ENCODE results near the gene MIGA2. TPM values are rescaled to one million over a fixed set of nuclear protein-coding genes. Genes with fewer than 3 reads are reported as not detected.

MIGA2 gene
- total RNA-seq, 2 experiments from 2014 or later, result 30.0 to 30.8 TPM

DNA sequence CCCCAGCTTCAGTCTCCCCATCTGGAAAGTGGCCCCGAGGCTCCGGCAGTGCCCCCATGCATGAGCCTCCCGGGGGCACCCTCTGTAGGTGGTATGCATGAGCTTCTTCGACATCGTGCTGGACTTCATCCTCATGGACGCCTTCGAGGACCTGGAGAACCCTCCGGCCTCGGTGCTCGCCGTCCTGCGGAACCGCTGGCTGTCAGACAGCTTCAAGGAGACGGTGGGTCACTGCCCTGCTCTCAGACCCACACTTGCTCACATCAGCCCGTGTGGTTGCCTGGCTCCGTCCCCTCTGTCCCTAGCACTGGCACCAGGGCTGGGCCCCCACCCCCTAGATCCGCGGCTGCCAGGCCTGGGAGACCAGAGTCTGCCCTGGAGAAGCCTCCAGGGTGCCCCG, 31.7 kb downstream of the MIGA2 start:
- POLR2A ChIA-PET, result no interaction called here
- CTCF ChIA-PET, result no interaction called here

DNA sequence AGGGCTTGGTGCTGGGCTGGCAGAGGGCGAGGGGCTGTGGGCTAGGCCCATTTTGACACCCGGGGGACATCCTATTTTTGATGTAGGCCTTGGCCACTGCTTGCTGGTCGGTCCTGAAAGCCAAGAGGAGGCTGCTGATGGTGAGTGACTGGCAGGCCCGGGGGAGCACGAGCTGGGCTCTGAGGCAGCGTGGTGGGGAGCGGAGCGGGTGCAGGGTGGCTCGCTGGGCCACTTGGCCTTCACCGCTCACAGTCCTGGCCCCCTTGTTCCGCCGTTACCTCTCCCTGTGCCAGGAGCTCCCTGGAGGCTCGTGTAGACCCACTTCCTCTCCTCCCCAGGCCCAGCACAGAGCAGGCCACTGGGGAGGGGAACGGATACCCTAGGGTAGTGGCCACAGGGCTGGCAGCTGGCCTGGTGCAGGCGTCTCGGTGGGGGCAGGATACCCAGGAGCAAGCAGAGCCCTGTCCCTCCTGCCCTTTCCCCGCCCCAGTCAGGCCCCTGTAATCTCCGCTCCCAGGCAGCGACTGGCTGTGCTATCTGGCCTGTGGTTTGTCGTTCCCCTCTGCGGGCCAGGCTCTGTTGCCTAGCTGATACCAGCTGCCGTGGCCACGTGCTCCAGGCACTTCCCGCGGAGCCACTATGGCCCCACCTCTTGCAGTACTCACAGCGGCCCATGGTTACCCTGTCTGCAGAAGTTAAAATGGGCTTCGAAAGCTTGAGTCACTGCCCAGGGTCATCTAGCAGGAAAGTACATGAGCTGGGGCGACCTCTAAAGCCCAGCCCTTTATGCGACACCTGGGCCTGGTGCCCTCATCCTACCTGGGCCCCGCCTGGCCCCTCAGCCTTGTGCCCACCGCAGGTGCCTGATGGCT, 32.8 kb downstream of the MIGA2 start:
- POLR2A ChIA-PET, result interaction anchor here (0.7 kb wide), 1 partner anchor 42 kb away, joined by 4 read pairs; the partner anchor contains the start of genes CRAT and PTPA
- CTCF ChIA-PET, result interaction anchor here (0.6 kb wide), 1 partner anchor 175 kb away, joined by 3 read pairs; no protein-coding TSS in a partner anchor

DNA sequence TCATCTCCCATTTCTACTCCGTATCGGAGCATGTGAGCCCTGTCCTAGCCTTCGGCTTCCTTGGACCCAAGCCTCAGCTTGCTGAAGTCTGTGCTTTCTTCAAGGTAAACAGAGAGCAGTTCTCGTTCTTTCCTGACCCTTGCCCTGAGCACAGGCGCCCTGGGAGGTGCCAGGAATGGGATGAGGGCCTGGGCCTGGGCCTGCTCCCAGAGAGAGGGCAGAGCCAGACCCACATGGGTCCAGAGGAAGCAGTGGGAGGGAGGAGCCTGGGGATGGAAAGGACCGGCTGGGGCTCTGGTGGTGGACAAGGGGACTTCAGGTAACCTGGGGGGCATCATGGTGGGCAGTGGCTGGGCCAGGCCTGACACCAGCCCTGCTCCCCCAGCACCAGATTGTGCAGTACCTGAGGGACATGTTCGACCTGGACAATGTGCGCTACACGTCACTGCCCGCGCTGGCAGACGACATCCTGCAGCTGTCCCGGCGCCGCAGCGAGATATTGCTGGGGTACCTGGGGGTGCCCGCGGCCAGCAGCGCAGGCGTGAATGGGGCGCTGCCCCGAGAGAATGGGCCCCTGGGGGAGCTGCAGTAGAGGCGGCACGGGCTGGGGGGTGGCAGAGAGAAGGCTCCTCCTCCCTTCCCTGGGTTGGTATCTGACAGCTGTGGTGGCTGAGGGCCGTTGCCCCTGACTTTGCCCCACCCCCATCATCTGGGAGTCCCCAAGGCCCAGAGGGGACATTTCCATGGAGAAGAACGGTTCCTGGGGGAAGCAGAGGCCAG, 33.6 kb downstream of the MIGA2 start:
- ChIA-PET POLR2A (interaction anchor here (0.7 kb wide), 1 partner anchor 41 kb away, joined by 4 read pairs; the partner anchor contains the start of genes CRAT and PTPA), CTCF (interaction anchor here (0.6 kb wide), 1 partner anchor 176 kb away, joined by 3 read pairs; no protein-coding TSS in a partner anchor)

DNA sequence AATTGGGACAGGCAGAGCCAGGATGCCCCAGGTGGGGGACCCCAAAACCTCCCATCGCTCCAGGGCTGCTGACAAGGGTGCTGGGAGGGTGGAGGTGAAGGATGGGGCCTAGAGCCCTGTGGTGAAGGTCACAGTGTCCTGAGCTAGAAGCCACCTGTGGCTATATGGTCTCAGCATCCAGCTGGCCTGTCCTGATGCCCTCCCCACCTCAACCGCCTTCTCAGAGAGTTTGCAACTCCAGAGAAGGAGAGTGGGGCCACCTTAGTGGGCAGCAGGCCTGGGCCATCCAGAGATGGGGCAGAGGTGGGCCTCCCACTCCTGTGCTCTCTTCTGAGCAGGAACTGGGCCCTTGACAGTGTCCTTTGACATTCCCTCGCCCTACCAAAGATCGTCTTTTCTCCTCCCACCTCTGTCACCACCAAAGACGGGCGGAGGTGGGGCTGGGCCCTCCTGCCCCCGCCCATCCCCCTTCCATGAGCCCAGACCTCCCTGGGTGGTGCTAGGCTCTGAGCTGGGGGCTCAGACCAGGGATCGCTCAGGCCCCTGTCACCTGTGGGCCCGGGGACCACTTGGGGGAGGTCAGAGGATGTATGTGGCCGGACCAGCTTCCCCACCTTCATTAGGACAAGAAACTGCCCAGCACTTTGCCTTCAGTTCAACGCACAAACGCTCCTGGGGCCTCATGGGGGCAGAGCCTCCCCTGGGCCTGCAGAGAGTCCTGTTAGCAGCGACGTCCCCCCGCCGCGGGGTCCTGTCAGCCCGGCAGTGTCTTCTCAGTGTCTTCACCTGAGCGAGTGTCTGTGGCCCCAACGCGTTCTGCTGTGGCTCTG, 34.5 kb downstream of the MIGA2 start:
- CTCF ChIA-PET, result no interaction called here

DNA sequence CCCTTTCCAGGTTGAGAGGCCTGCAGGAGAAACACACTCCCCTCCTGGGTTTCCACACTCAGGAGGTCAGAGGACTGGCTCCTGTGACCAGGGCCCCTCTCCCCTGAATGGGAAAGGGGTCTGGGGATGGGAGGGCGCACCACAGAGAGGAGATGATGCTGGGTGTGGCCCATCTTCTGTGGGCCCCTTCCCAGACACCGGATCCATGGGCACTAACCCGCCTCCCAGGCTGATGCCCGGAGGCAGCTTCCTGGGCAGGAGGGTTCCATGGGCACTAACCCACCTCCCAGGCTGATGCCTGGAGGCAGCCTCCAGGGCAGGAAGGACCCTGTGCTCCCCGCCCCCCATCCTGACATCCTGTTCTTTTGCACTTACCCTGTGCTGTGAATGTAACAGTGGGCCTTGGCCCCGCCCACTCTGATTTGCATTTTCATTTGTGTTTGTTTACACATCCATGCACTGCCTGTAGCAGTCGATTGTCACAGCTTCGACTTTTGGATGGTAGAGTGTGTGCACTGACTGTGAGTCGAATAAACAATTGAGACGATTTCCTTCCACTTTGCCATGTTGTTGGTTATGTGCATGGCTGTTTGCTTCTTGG, 35.2 kb downstream of the MIGA2 start:
- CTCF ChIA-PET, result no interaction called here

More for the DNA sequence above, 34.5 kb downstream of the MIGA2 start:
- POLR2A ChIA-PET, result no interaction called here

DNA sequence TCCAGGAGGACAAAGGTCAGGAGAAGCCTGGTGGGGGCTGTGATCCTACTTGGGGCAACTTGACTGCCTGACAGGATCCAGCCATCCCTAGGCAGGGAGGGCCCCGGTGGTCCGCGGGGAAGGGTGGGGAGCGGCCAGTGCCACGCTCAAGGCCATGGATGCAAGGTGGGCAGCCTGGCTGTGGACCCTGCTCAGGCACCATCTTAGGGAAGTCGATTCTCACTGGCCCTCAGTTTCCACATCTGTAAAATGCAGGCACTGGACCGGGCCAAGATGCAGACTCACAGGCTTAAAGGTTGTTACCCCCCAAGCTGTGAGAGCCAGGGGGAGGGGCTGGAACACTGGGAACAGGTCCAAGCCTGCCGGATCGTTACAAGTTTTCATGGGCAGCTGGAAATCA, 35.7 kb downstream of the MIGA2 start:
- ChIA-PET POLR2A (interaction anchor here (0.7 kb wide), 1 partner anchor 310 kb away, joined by 5 read pairs; no protein-coding TSS in a partner anchor), CTCF (interaction anchor here (1.0 kb wide), 1 partner anchor 21 kb away, joined by 3 read pairs; no protein-coding TSS in a partner anchor)

More for the DNA sequence above, 35.2 kb downstream of the MIGA2 start:
- POLR2A ChIA-PET, result interaction anchor here (0.7 kb wide), 1 partner anchor 310 kb away, joined by 5 read pairs; no protein-coding TSS in a partner anchor

DNA sequence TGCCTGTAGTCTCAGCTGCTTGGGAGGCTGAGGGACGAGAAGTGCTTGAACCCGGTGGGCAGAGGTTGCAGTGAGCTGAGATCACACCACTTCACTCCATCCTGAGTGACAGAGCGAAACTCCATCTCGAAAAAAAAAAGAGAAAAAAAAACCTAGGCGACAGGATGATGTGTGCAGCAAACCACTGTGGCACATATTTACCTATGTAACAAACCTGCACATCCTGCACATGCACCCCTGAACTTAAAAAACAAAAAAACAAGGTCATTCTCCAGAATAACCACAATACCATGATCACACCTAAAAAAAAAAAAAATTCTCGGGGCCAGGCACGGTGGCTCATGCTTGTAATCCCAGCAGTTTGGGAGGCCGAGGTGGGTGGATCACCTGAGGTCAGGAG, 37.0 kb downstream of the MIGA2 start:
- CTCF ChIA-PET, result no interaction called here
- POLR2A ChIA-PET, result no interaction called here

DNA sequence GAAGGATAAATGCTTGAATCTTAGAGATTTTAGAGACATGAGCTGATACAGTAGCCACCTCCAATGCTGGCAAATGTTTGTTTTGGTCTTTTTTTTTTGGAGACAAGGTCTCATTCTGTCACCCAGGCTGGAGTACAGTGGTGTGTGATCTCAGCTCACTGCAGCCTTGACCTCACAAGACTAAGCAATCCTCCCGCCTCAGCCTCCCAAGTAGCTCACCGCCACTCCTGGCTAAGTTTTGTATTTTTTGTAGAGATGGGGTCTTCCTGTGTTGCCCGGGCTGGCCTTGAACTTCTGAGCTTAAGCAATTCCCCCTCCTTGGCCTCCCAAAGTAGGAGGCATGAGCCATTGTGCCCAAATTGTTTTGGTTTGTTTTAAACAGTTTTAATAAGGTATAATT, 37.7 kb downstream of the MIGA2 start:
- ChIA-PET CTCF (interaction anchor here (0.6 kb wide), 1 partner anchor 43 kb away, joined by 3 read pairs; no protein-coding TSS in a partner anchor), POLR2A (interaction anchor here (0.6 kb wide), 1 partner anchor 664 kb away, joined by 5 read pairs; no protein-coding TSS in a partner anchor)

DNA sequence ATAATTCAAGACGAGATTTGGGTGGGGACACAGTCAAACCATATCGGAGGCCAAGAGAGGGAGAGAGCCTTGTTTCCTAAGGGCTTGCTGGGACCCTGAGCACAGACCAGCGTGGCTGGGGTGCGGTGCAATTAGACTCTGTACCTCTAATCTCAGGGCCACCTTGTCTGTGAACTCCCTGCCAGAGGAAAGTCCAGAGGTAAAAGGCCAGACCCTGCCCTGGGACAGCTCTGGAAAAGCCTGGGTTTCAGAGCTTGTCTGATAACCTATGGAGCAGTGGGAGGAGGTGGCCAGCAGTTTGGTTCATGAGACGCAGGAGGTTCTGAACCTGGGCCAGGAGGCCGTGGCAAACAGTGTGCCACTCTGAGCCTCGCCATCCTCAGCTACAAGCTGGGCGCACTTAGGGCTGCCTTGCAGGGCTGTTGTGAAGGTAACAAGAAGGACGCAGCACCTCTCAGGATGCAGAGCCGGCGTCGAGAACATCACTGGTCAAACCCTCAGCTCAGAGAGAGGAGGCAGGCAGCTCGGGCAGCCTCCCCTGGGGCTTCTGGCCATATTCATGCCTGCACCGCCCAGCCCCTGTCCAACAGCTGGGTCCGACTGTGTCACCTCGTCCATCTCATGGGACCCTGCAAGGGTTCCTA, 39.7 kb downstream of the MIGA2 start:
- ChIA-PET CTCF (no interaction called here), POLR2A (no interaction called here)

DNA sequence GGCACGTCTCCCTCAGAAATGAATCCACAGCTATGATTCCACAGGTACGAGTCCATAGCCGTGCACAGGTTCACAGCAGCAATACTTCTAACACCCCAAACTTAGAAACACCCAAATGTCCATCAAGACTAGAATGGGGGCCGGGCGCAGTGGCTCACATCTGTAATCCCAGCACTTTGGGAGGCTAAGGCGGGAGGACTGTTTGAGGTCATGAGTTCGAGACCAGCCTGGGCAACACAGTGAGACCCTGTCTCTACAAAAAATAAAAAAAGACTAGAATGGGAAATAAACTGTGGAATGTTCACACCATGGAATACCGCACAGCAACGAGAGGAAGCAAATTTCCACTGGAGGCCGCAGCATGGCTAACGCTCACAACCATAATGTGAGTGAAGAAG, 40.2 kb downstream of the MIGA2 start:
- CTCF ChIA-PET, result no interaction called here
- POLR2A ChIA-PET, result no interaction called here

DNA sequence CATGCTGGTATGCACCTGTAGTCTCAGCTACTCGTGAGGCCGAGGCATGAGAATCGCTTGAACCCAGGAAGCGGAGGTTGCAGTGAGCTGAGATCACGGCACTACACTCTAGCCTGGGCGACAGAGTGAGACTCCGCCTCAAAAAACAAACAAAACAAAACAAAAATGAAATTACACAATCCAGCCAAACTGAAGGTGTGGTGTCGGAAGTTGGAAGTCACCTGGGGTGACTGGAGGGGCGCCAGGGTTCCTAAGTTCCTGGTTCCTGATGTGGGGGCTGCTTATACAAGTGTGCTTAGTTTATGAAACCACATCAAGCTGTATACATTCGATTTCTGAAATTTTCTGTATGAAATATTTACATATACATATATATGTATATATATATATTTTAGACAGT, 40.8 kb downstream of the MIGA2 start:
- CTCF ChIA-PET, result interaction anchor here (1.0 kb wide), 1 partner anchor 65 kb away, joined by 3 read pairs; no protein-coding TSS in a partner anchor
- POLR2A ChIA-PET, result no interaction called here

DNA sequence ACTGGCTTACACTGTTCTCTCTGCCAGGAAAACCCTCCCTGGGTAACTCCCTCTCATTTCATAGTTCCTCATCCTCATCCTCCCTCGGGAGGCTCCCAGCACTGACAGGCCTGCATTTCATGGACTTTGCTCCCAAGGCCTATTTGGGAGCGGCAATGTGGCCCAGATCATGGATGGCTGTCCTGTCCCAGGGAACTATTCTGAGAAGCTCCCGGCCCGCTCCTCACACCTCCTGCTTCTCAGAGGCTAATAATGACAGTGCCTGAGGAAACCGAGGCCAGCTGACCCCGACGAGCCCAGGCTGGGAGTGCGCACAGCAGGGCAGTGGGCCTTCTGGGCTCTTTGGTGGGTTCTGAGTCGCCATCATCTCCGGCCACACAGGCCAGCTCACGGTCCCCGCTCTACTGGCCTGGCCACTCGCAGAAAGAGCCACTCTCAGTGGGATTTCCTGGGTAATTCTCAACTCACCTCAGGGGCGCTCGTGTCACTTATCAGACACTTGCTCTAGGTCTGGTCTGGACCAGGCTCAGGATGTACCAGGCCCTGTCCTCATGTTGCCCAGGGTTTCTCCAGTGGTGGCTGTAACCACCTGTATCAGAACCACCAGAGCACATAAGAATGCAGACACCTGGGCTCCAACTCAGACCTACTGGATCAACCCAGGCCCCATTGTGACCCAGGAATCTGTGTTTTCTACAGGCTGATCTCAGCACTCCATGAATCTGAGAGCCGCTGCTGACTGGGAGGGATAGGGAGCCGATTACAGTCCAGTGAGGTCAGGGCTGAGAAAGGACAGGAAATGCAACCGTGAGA, 42.5 kb downstream of the MIGA2 start:
- ChIA-PET POLR2A (no interaction called here), CTCF (no interaction called here)

DNA sequence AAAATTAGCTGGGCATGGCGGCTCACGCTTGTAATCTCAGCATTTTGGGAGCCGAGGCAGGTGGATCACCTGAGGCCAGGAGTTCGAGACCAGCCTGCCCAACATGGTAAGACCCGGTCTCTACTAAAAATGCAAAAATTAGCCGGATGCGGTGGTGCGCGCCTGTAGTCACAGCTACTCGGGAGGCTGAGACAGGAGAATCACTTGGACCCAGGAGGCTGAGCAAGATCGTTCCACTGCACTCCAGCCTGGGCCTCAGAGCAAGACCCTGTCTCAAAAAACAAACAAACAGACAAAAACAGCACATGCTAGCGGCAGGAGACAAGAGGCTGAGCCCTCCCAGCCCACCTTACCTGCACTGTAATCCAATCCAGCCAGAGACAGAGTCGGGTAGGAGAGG, 43.4 kb downstream of the MIGA2 start:
- CTCF ChIA-PET, result no interaction called here
- POLR2A ChIA-PET, result interaction anchor here (0.9 to 1.1 kb wide), 2 partner anchors 9 to 11 kb away, joined by 3 read pairs; no protein-coding TSS in a partner anchor

DNA sequence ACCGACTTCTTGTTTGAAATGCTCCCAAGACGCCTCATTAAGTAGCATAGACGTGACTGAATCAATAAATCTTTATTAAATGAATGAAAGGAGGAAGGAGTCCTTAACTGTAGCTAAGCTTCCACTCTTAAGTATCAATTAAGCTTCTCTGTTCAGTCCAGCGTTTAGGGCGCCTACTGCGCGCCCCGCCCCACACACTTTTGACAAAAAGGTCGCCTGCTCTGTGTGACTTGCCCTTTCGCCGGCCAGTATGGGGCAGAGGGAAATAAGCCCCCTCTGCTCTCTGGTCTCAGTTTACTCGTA, 43.8 kb downstream of the MIGA2 start:
- CTCF ChIA-PET, result interaction anchor here (0.9 kb wide), 1 partner anchor 51 kb away, joined by 3 read pairs; no protein-coding TSS in a partner anchor
- POLR2A ChIA-PET, result interaction anchor here (0.6 to 1.1 kb wide), 3 partner anchors 9 to 1101 kb away, joined by 3 read pairs; no protein-coding TSS in a partner anchor

DNA sequence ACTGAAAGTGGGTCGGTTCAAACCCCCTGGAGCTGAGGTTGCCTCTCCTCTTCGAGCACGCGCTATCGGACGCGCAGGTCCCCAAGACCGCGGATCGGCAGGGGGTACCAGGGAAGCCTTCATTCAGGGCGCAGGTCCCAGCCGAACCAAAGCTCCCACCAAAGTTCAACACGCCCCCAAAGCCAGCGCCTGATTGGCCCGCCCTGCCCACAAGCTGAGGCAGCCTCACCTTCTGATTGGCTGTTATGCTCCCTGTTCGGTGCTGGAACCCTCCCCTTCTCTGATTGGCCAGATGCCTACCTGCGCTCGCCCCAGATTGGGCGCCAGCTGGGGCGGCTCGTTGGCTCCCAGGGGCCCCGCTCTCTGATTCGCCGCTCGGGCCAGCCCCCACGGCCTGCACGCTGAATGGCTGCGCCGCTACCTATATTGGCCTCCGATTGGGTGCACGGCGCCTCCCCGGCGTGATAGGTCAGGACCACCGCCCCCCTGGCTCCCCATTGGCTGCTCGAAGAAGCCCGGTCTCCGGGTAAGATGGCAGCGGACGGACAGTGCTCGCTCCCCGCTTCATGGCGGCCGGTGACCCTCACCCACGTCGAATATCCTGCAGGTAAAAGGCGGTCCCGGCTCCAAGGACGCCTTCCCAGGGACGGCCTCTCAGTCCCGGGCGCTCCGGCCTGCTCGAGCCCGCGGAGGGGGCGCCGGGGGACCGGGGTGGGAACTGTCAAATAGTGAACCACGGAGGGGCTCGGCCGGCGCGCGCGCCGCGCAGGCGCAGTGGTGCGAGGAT, 44.4 kb downstream of the MIGA2 start, which contains the start of gene DOLPP1:
DOLPP1 (plus strand) TSS at position 511 of the 787 bp plus-strand sequence; CDS start at position 532, 21 bp downstream.
- POLR2A ChIA-PET, result interaction anchor here (0.5 to 1.1 kb wide), 6 partner anchors 8 to 1101 kb away, joined by 3 to 4 read pairs (median 3); no protein-coding TSS in a partner anchor
- CTCF ChIA-PET, result interaction anchor here (0.9 kb wide), 1 partner anchor 51 kb away, joined by 3 read pairs; no protein-coding TSS in a partner anchor

DNA sequence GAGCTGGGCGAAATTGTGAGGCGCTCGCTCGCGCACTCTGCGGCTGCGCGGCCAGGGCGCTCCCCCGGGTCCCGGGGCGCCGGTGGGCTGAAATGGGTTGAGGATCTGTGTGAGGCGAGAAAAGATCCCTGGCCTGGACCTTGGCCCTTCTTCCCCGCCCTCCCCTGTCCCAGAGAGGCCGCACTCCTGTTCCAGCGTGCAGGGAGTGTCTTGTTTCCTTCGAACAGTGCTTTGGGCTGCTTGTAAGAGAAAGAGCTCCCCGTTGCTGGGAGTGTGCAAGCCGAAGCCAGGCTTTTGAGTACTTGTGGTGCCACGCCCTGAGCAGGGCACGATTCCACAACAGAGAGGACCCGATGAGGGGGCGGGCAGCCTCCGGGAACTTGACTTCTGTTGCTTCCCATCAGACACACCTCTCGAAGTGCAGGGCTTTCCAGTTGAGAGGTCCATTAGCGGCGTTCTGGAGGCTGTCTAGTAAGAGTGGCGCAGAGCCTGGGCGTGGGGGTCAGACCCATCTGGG, 45.0 kb downstream of the MIGA2 start:
- ChIA-PET CTCF (no interaction called here), POLR2A (interaction anchor here (0.9 to 1.0 kb wide), 2 partner anchors 11 to 93 kb away, joined by 3 read pairs; no protein-coding TSS in a partner anchor)

Data from activated CD8-positive, alpha-beta memory T cell treated with anti-CD3 and anti-CD28 coated beads for 36 hours (primary cell).